Measurements from ENCODE around the gene NOTCH1.

GRCh38 chr9:136485049-136486045 lies 60.5 kb downstream of the NOTCH1 start:
- TF ChIP-seq CTCF (conservative IDR thresholded peaks at IDR 0.05 in 1 of 2, IDR thresholded peaks at IDR 0.05 in 1 of 2; ENCODE audit: low read depth in 1 of 2, low read length in 2 of 2) (peak; percentile 78 to 83), EZH2 (IDR thresholded peaks at IDR 0.05; ENCODE audit: low read length, missing control alignments) (no peak)
